Gastrocnemius medialis (tissue), 4 donors: ENCODE measurements around the gene ABR. TPM values are rescaled to one million over a fixed set of nuclear protein-coding genes. Genes with fewer than 3 reads are reported as not detected.
A peak's percentile ranks its signal among the peaks of the same experiment; 100 is the strongest.

Source experiments
- ATAC-seq, 2 donors: fragments of 150-250 bp; one replicate each; pipeline ENCODE4 v1.9.1; 2016
- DNase-seq, 2 donors: peaks; one replicate each; pipeline ENCODE4 v3.0.0-alpha.2; 2019
- H3K27ac ChIP-seq, 4 donors: fragments of 200-600 bp; sonication (generic); 1 replicate in 1 of 4; 2 replicates in 3 of 4; pipeline ENCODE4 v1.5.1; 2016 to 2018; ENCODE audit warnings: mild to moderate bottlenecking in 2 of 4, moderate library complexity in 1 of 4
- H3K27me3 ChIP-seq, 3 donors: fragments of 200-600 bp; sonication (generic) in 2 of 3; 1 replicate in 1 of 3; 2 replicates in 2 of 3; pipeline versions ENCODE4 v1.5.1 to v1.6.0; 2016 to 2019; ENCODE audit warnings: mild to moderate bottlenecking in 1 of 3, moderate library complexity in 1 of 3
- H3K36me3 ChIP-seq, 2 donors: fragments of 200-600 bp; sonication (generic) in 1 of 2; one replicate each; pipeline ENCODE4 v1.5.1; 2017 to 2018
- H3K4me1 ChIP-seq, 2 donors: fragments of 200-600 bp; sonication (generic) in 1 of 2; one replicate each; pipeline ENCODE4 v1.5.1; 2016 to 2017; ENCODE audit warnings: mild to moderate bottlenecking in 2 of 2
- H3K4me3 ChIP-seq, 4 donors: fragments of 200-600 bp; sonication (generic) in 3 of 4; 1 replicate in 1 of 4; 2 replicates in 3 of 4; pipeline ENCODE4 v1.5.1; 2016 to 2019; ENCODE audit warnings: mild to moderate bottlenecking in 2 of 4
- H3K9me3 ChIP-seq, 3 donors: fragments of 200-600 bp; sonication (generic) in 2 of 3; 1 replicate in 1 of 3; 2 replicates in 2 of 3; pipeline ENCODE4 v1.5.1; 2016 to 2019
- CTCF ChIP-seq, 5 experiments: fragments of 450-650 bp in 3 of 5; fragments of 200-600 bp in 2 of 5; sonication (generic) in 2 of 5; IDR thresholded peaks in 4 of 5; conservative IDR thresholded peaks in 1 of 5; 1 replicate in 4 of 5; 2 replicates in 1 of 5; pipeline ENCODE4 v1.5.1; 2016 to 2019; ENCODE audit warnings: antibody characterized with exemption in 5 of 5, mild to moderate bottlenecking in 3 of 5, moderate library complexity in 3 of 5
- POLR2A ChIP-seq, 2 donors: fragments of 450-650 bp; IDR thresholded peaks; one replicate each; pipeline ENCODE4 v1.6.1; 2017; ENCODE audit warnings: antibody characterized with exemption in 2 of 2, mild to moderate bottlenecking in 2 of 2, moderate library complexity in 2 of 2
- in situ Hi-C, 4 donors: fragments of 200-750 bp; cut with MboI; loops; one replicate each; pipeline versions ENCODE4 v1.15.0 to v1.8.0; 2017; ENCODE audit warnings: low sequenced_read_pairs in 4 of 4
- intact Hi-C: fragments of 100-400 bp; cut with DNase I; formaldehyde crosslinking; loops from one replicate; pipeline ENCODE4 v1.15.1; 2023; ENCODE audit warnings: low total_unique reads
- total RNA-seq, 4 donors: library from RNA; depleted of rRNA; stranded (reverse); fragments of >200 nt; gene quantifications; one replicate each; pipeline versions ENCODE4 v1.1.0 to v1.2.3, GENCODE V29; 2016

Gene ABR
- total RNA-seq, 4 donors from 2014 or later = 9.7 to 15.4 (median 12.8) TPM

GRCh38 chr17:1029196-1029921, 150.4 kb downstream of the ABR start:
- H3K4me3 ChIP-seq = no peak overlapping the region
- H3K27ac ChIP-seq = peak overlapping the region; percentile 60 to 78 (median 66)
- intact Hi-C loops = no loop called here
- H3K27me3 ChIP-seq = no peaks in the 10 kb centered on the region
- no peaks in the 10 kb centered on the region for H3K36me3 ChIP-seq
- no peaks in the 10 kb centered on the region for H3K9me3 ChIP-seq
- ATAC-seq = peak; percentile 69 to 89
- peaks cover 23 to 36% of the 10 kb centered on the region in 2 donors for H3K4me1 ChIP-seq
- peak; percentile 27 to 49 for TF ChIP-seq POLR2A (IDR thresholded peaks at IDR 0.05)
- no peak for TF ChIP-seq CTCF (IDR thresholded peaks at IDR 0.05 in 4 of 5, conservative IDR thresholded peaks at IDR 0.05 in 1 of 5)
- in situ Hi-C loops = no loop called here
- peak; percentile 51 to 66 for DNase-seq

GRCh38 chr17:1027044-1027443, 152.7 kb downstream of the ABR start:
- H3K9me3 ChIP-seq = no peaks in the 10 kb centered on the region
- H3K4me1 ChIP-seq = peaks cover 23 to 45% of the 10 kb centered on the region in 2 donors
- ATAC-seq (no peak), DNase-seq (no peak)
- no peak overlapping the region for H3K27ac ChIP-seq
- no peak overlapping the region for H3K4me3 ChIP-seq
- in situ Hi-C loops (no loop called here), intact Hi-C loops (no loop called here)
- no peak for TF ChIP-seq POLR2A (IDR thresholded peaks at IDR 0.05)
- H3K27me3 ChIP-seq = no peaks in the 10 kb centered on the region
- H3K36me3 ChIP-seq = no peaks in the 10 kb centered on the region

DNA sequence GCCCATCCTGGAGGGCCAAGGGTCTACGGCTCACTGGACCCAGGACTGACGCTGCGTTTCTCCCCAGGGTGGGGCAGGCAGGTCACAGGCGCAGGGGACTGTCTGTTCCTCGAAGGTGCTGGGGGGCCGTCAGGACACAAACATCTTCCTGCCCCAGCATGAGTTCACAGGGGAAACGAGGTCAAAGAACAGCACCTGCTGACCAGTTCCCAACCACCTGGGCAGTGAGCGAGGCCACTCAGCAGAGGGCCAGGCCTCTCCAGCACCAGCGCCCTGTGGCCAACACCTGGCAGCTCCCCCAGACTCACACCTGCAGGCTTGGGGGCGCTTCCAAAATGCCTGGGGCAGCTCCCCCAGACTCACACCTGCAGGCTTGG, 153.2 kb downstream of the ABR start:
- Histone ChIP-seq H3K27ac (no peak overlapping the region), H3K36me3 (no peaks in the 10 kb centered on the region), H3K4me1 (peaks cover 23 to 45% of the 10 kb centered on the region in 2 donors), H3K4me3 (no peak overlapping the region), H3K27me3 (no peaks in the 10 kb centered on the region), H3K9me3 (no peaks in the 10 kb centered on the region)
- ATAC-seq (no peak), DNase-seq (no peak)
- intact Hi-C loops = no loop called here
- in situ Hi-C loops = no loop called here
- no peak for TF ChIP-seq POLR2A (IDR thresholded peaks at IDR 0.05)
- TF ChIP-seq CTCF (IDR thresholded peaks at IDR 0.05 in 4 of 5, conservative IDR thresholded peaks at IDR 0.05 in 1 of 5) = no peak

GRCh38 chr17:1025733-1026598, 153.8 kb downstream of the ABR start:
- TF ChIP-seq CTCF (IDR thresholded peaks at IDR 0.05 in 4 of 5, conservative IDR thresholded peaks at IDR 0.05 in 1 of 5) (no peak), POLR2A (IDR thresholded peaks at IDR 0.05) (no peak)
- peaks cover 21 to 39% of the 10 kb centered on the region in 2 donors for H3K4me1 ChIP-seq
- no peaks in the 10 kb centered on the region for H3K36me3 ChIP-seq
- intact Hi-C loops = no loop called here
- no peak overlapping the region for H3K4me3 ChIP-seq
- H3K9me3 ChIP-seq = no peaks in the 10 kb centered on the region
- no peak overlapping the region for H3K27ac ChIP-seq
- no peaks in the 10 kb centered on the region for H3K27me3 ChIP-seq
- no peak for ATAC-seq
- in situ Hi-C loops = no loop called here
- DNase-seq = no peak

- no peak overlapping the region for H3K27ac ChIP-seq
- no peak for DNase-seq
Measured at GRCh38 chr17:1024076-1024475, 155.7 kb downstream of the ABR start.

More at GRCh38 chr17:1024076-1024475, 155.7 kb downstream of the ABR start:
- no peaks in the 10 kb centered on the region for H3K27me3 ChIP-seq
- no peaks in the 10 kb centered on the region for H3K36me3 ChIP-seq
- intact Hi-C loops = no loop called here
- H3K9me3 ChIP-seq = no peaks in the 10 kb centered on the region
- in situ Hi-C loops = no loop called here
- H3K4me1 ChIP-seq = peaks cover 3 to 20% of the 10 kb centered on the region in 2 donors
- TF ChIP-seq POLR2A (IDR thresholded peaks at IDR 0.05) (no peak), CTCF (IDR thresholded peaks at IDR 0.05 in 4 of 5, conservative IDR thresholded peaks at IDR 0.05 in 1 of 5) (no peak)
- H3K4me3 ChIP-seq = no peak overlapping the region
- ATAC-seq = no peak
